ENCODE measurements around the gene TSPEAR. TPM values are rescaled to one million over a fixed set of nuclear protein-coding genes. Genes with fewer than 3 reads are reported as not detected.

TSPEAR gene
- total and polyA plus RNA-seq, 9 of the 15 experiments (the other 6 are each of a cell fraction or from before 2014, with no cell fraction given) = not detected

DNA sequence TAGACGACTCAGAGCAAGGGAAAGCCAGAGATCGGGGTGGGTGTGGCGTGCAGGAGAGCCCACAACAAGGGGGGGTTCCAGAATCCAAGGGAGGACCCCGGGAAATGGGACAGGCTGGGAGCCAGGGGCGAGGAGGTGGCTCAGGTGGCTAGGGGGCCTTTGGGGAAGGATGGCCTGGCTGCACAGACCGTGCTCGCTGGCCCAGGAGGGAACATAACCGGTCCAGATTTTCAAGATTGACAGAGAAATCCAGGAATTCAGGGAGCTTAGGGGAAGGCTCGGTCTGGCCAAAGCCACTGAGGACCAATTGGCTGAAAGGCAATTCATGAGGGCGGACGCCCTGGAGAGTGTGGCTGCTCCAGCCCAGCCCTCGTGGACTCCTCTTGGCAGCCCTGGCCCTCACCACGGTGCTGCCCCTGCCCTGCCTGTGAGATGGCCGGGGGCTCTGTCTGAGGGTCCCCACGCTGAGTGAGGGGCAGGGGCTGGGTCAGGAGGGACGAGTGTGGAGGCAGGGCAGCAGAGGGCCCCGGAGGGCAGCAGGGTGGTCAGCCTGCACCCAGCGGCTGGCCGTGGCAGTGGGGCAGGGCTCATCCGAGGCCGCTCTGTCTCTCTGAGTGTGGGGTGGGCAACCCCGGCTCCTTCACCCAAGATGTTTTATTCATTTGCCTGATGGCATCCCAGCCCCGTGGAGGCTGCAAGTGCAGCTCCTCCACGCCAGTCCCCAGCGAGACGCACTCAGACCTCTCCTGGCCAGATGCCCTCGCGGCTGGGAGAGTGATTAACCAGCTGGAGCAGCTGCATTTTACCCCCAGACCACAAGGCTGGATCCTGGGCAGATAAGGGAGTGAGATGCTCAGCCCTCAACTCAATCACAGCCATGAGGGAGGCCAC is 261.7 kb downstream of the TSPEAR start:
- BruUV-seq (replicated peaks) = no TSS peak
- 0% methylated on average over 28 of the region's 28 CpGs for WGBS (ENCODE audit: insufficient coverage, low coverage, missing lambda C conversion rate)
- Histone ChIP-seq H3K9ac (ENCODE audit: insufficient read depth in 1 of 2, low read depth in 2 of 2, low read length in 2 of 2) (no peak overlapping the region), H3K9me1 (ENCODE audit: control insufficient read depth, insufficient read depth, low read length) (no peaks in the 10 kb centered on the region), H3K27ac (ENCODE audit: extremely low read depth, low read depth, low read length) (no peak overlapping the region), H3K79me2 (ENCODE audit: control insufficient read depth, insufficient read depth, low read length) (no peaks in the 10 kb centered on the region), H3K27me3 (ENCODE audit: control insufficient read depth in 2 of 2, insufficient read depth in 2 of 2, low read length in 2 of 2) (peaks cover 46 to 65% of the 10 kb centered on the region in 2 experiments), H3K36me3 (ENCODE audit: control insufficient read depth, insufficient read depth, low read length) (no peaks in the 10 kb centered on the region), H2AFZ (ENCODE audit: low read depth, low read length) (no peak overlapping the region), H3K4me2 (ENCODE audit: insufficient read depth, low read length) (no peak overlapping the region), H4K20me1 (replicated peaks; ENCODE audit: control insufficient read depth, insufficient read depth, low read length) (no peaks in the 10 kb centered on the region), H3K4me1 (replicated peaks in 1 of 2; ENCODE audit: control insufficient read depth in 2 of 2, insufficient read depth in 2 of 2, low read length in 2 of 2) (peaks cover 0 to 4% of the 10 kb centered on the region in 2 experiments; a peak in 1 of 5 replicates), H3K4me3 (no peak overlapping the region), H3K9me3 (replicated peaks; ENCODE audit: control insufficient read depth, insufficient read depth, low read depth, low read length) (no peaks in the 10 kb centered on the region)
- FAIRE-seq (no peak), ATAC-seq (no peak), DNase-seq (ENCODE audit: extremely low read depth in 1 of 4, low spot score in 3 of 4) (no peak)
- ChIA-PET POLR2A (interaction anchor here (0.6 to 1.6 kb wide), 3 partner anchors 12 to 279 kb away, joined by 3 to 6 read pairs (median 4); no protein-coding TSS in a partner anchor), CTCF (ENCODE audit: low intra/inter-chr PET ratio) (no interaction called here)
- intact Hi-C loops (cut with micrococcal nuclease) = no loop called here
- TF ChIP-seq NFIC (IDR thresholded peaks at IDR 0.05) (no peak), POLR2AphosphoS2 (IDR thresholded peaks at IDR 0.05; ENCODE audit: low read length) (no peak), CBFA2T3 (IDR thresholded peaks at IDR 0.05) (peak; percentile 11; the same call in 1 of the 2 replicates), ZNF121 (CRISPR knock-in tag; conservative IDR thresholded peaks at IDR 0.05) (no peak)
- in situ Hi-C loops (cut with MboI) = no loop called here

GRCh38 chr21:44448651-44449131 is 262.7 kb downstream of the TSPEAR start:
- no peak overlapping the region for H3K4me3 ChIP-seq
- H3K9ac ChIP-seq (ENCODE audit: insufficient read depth in 1 of 2, low read depth in 2 of 2, low read length in 2 of 2) = no peak overlapping the region
- in situ Hi-C loops (cut with MboI) (no loop called here), intact Hi-C loops (cut with micrococcal nuclease) (no loop called here)
- peaks cover 50 to 75% of the 10 kb centered on the region in 2 experiments for H3K27me3 ChIP-seq (ENCODE audit: control insufficient read depth in 2 of 2, insufficient read depth in 2 of 2, low read length in 2 of 2)
- no peak overlapping the region for H3K27ac ChIP-seq (ENCODE audit: extremely low read depth, low read depth, low read length)
- H4K20me1 ChIP-seq (replicated peaks; ENCODE audit: control insufficient read depth, insufficient read depth, low read length) = no peaks in the 10 kb centered on the region; the same call in 1 of the 2 replicates
- POLR2A ChIA-PET = interaction anchor here (0.5 to 1.6 kb wide), 3 partner anchors 11 to 1137 kb away, joined by 3 to 4 read pairs (median 3); no protein-coding TSS in a partner anchor
- CTCF ChIA-PET (ENCODE audit: low intra/inter-chr PET ratio) = no interaction called here
- peaks cover 0 to 12% of the 10 kb centered on the region in 2 experiments; a peak in 1 of 5 replicates for H3K4me1 ChIP-seq (replicated peaks in 1 of 2; ENCODE audit: control insufficient read depth in 2 of 2, insufficient read depth in 2 of 2, low read length in 2 of 2)
- FAIRE-seq = no peak
- 0% methylated on average over 13 of the region's 13 CpGs for WGBS (ENCODE audit: insufficient coverage, low coverage, missing lambda C conversion rate)
- H2AFZ ChIP-seq (ENCODE audit: low read depth, low read length) = no peak overlapping the region
- H3K4me2 ChIP-seq (ENCODE audit: insufficient read depth, low read length) = no peak overlapping the region
- H3K9me3 ChIP-seq (replicated peaks; ENCODE audit: control insufficient read depth, insufficient read depth, low read depth, low read length) = no peaks in the 10 kb centered on the region; the same call in 1 of the 2 replicates
- BruUV-seq (replicated peaks) = no TSS peak
- DNase-seq (ENCODE audit: extremely low read depth in 1 of 4, low spot score in 3 of 4) = no peak
- H3K79me2 ChIP-seq (ENCODE audit: control insufficient read depth, insufficient read depth, low read length) = no peaks in the 10 kb centered on the region
- ATAC-seq = no peak
- H3K9me1 ChIP-seq (ENCODE audit: control insufficient read depth, insufficient read depth, low read length) = no peaks in the 10 kb centered on the region
- H3K36me3 ChIP-seq (ENCODE audit: control insufficient read depth, insufficient read depth, low read length) = no peaks in the 10 kb centered on the region
- TF ChIP-seq MBD2 (IDR thresholded peaks at IDR 0.05; ENCODE audit: borderline replicate concordance, low read depth) (no peak), POU5F1 (IDR thresholded peaks at IDR 0.05; ENCODE audit: borderline replicate concordance, low read depth, low read length, partially characterized antibody) (no peak), PHF8 (IDR thresholded peaks at IDR 0.05; ENCODE audit: borderline replicate concordance, low read length) (no peak), ZNF561 (CRISPR knock-in tag; conservative IDR thresholded peaks at IDR 0.05) (no peak), CBX5 (IDR thresholded peaks at IDR 0.05; ENCODE audit: borderline replicate concordance, low read depth) (no peak), MXI1 (IDR thresholded peaks at IDR 0.05; ENCODE audit: low read depth, low read length) (no peak)
- TF ChIP-seq, protein P1, sequence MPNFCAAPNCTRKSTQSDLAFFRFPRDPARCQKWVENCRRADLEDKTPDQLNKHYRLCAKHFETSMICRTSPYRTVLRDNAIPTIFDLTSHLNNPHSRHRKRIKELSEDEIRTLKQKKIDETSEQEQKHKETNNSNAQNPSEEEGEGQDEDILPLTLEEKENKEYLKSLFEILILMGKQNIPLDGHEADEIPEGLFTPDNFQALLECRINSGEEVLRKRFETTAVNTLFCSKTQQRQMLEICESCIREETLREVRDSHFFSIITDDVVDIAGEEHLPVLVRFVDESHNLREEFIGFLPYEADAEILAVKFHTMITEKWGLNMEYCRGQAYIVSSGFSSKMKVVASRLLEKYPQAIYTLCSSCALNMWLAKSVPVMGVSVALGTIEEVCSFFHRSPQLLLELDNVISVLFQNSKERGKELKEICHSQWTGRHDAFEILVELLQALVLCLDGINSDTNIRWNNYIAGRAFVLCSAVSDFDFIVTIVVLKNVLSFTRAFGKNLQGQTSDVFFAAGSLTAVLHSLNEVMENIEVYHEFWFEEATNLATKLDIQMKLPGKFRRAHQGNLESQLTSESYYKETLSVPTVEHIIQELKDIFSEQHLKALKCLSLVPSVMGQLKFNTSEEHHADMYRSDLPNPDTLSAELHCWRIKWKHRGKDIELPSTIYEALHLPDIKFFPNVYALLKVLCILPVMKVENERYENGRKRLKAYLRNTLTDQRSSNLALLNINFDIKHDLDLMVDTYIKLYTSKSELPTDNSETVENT (CRISPR knock-in tag; IDR thresholded peaks at IDR 0.05) = no peak
